Mammary epithelial cell (primary cell): Measurements from ENCODE around the gene MAP3K19.

ENCODE experiments used
- CTCF ChIP-seq, 2 donors: IDR thresholded peaks in 1 of 2; conservative IDR thresholded peaks in 1 of 2; 2 replicates each; pipeline ENCODE4 v1.5.1; 2011 to 2012; ENCODE audit warnings: inconsistent platforms in 2 of 2, low read length in 2 of 2, mild to moderate bottlenecking in 2 of 2, control low read depth in 1 of 2, low read depth in 1 of 2; ENCODE audit not compliant: insufficient read depth in 1 of 2; ENCODE audit errors: extremely low read depth in 1 of 2
- EZH2 ChIP-seq: IDR thresholded peaks from 2 replicates; pipeline ENCODE4 v1.6.1; 2012; ENCODE audit warnings: low read length, inconsistent platforms, borderline replicate concordance

- TF ChIP-seq CTCF (conservative IDR thresholded peaks at IDR 0.05 in 1 of 2, IDR thresholded peaks at IDR 0.05 in 1 of 2; ENCODE audit: extremely low read depth in 1 of 2, insufficient read depth in 1 of 2, low read depth in 1 of 2, low read length in 2 of 2) (no peak), EZH2 (no peak)
Observed at GRCh38 chr2:135094508-135094907, 47.3 kb upstream of the MAP3K19 start.
